ENCODE data around the gene AP3S2. TPM values are rescaled to one million over a fixed set of nuclear protein-coding genes. Genes with fewer than 3 reads are reported as not detected.

AP3S2 gene
- total RNA-seq, 1 experiment from 2014 or later: 23.3 TPM

- no peak for TF ChIP-seq ATF3 (IDR thresholded peaks at IDR 0.05)
- TF ChIP-seq SRF (IDR thresholded peaks at IDR 0.05; ENCODE audit: low read depth): no peak
- TF ChIP-seq JUND (IDR thresholded peaks at IDR 0.05): no peak
These were observed 105.8 kb downstream of the AP3S2 start (continued) for GRCh38 chr15:89787944-89788343.

GRCh38 chr15:89785774-89786140, 108.0 kb downstream of the AP3S2 start:
- intact Hi-C loops (cut with micrococcal nuclease): no loop called here
- Histone ChIP-seq H3K36me3 (ENCODE audit: control insufficient read depth in 1 of 2, insufficient read depth in 2 of 2, low read length in 2 of 2) (no peaks in the 10 kb centered on the region), H3K4me2 (ENCODE audit: low read length) (no peak overlapping the region; the same call in 1 of the 2 replicates), H3K27me3 (ENCODE audit: insufficient read depth, low read length) (no peaks in the 10 kb centered on the region), H3K9ac (ENCODE audit: low read length) (no peak overlapping the region), H3K9me2 (ENCODE audit: insufficient read depth) (no peaks in the 10 kb centered on the region), H3K4me3 (replicated peaks in 1 of 2; ENCODE audit: low read depth in 1 of 2, low read length in 2 of 2) (no peak overlapping the region), H3K27ac (ENCODE audit: low read depth, low read length) (no peak overlapping the region), H2AFZ (ENCODE audit: low read depth, low read length, poor library complexity, severe bottlenecking) (peak overlapping the region; percentile 50), H3K9me3 (ENCODE audit: control insufficient read depth in 1 of 2, insufficient read depth in 1 of 2, low read depth in 1 of 2, low read length in 2 of 2) (no peaks in the 10 kb centered on the region), H4K20me1 (ENCODE audit: insufficient read depth) (no peaks in the 10 kb centered on the region), H3K4me1 (ENCODE audit: control insufficient read depth in 1 of 2, insufficient read depth in 2 of 2, low read length in 2 of 2) (peaks cover 8 to 52% of the 10 kb centered on the region in 2 experiments; a peak in 3 of 4 replicates), H3K79me2 (ENCODE audit: insufficient read depth, low read length) (no peaks in the 10 kb centered on the region)
- ChIA-PET RAD21 (ENCODE audit: low non-redundant PET in 1 of 2, low total read pairs in 2 of 2, uncharacterized antibody in 2 of 2, unreplicated experiment in 2 of 2) (no interaction called here), POLR2A (no interaction called here), CTCF (no interaction called here)
- BruUV-seq (replicated peaks): no TSS peak
- DNase-seq (ENCODE audit: low read depth, low spot score): no peak
- ATAC-seq: no peak
- TF ChIP-seq EZH2phosphoT487 (IDR thresholded peaks at IDR 0.05; ENCODE audit: borderline replicate concordance) (no peak), YY1 (IDR thresholded peaks at IDR 0.05; ENCODE audit: extremely low read depth, insufficient replicate concordance, low read depth, low read length) (no peak), MAX (IDR thresholded peaks at IDR 0.05) (no peak), RAD21 (IDR thresholded peaks at IDR 0.05; ENCODE audit: low read depth) (no peak)

- intact Hi-C loops (cut with micrococcal nuclease): no loop called here
- H3K27me3 ChIP-seq (ENCODE audit: insufficient read depth, low read length): no peaks in the 10 kb centered on the region
- H3K27ac ChIP-seq (ENCODE audit: low read depth, low read length): no peak overlapping the region
- no TSS peak for BruUV-seq (replicated peaks)
- H3K9me2 ChIP-seq (ENCODE audit: insufficient read depth): no peaks in the 10 kb centered on the region
- no peaks in the 10 kb centered on the region for H3K79me2 ChIP-seq (ENCODE audit: insufficient read depth, low read length)
- no peak overlapping the region for H3K4me3 ChIP-seq (replicated peaks in 1 of 2; ENCODE audit: low read depth in 1 of 2, low read length in 2 of 2)
- H3K9ac ChIP-seq (ENCODE audit: low read length): no peak overlapping the region
- DNase-seq (ENCODE audit: low read depth, low spot score) (no peak), ATAC-seq (no peak)
- no peaks in the 10 kb centered on the region for H4K20me1 ChIP-seq (ENCODE audit: insufficient read depth)
- TF ChIP-seq RAD21 (IDR thresholded peaks at IDR 0.05; ENCODE audit: low read depth): no peak
- no peak for TF ChIP-seq ZFX (IDR thresholded peaks at IDR 0.05)
- no peak for TF ChIP-seq MAX (IDR thresholded peaks at IDR 0.05)
- H3K4me1 ChIP-seq (ENCODE audit: control insufficient read depth in 1 of 2, insufficient read depth in 2 of 2, low read length in 2 of 2): peaks cover 8 to 58% of the 10 kb centered on the region in 2 experiments; a peak in 3 of 4 replicates
- H3K9me3 ChIP-seq (ENCODE audit: control insufficient read depth in 1 of 2, insufficient read depth in 1 of 2, low read depth in 1 of 2, low read length in 2 of 2): no peaks in the 10 kb centered on the region
- ChIA-PET CTCF (no interaction called here), POLR2A (no interaction called here), RAD21 (ENCODE audit: low non-redundant PET in 1 of 2, low total read pairs in 2 of 2, uncharacterized antibody in 2 of 2, unreplicated experiment in 2 of 2) (no interaction called here)
- H2AFZ ChIP-seq (ENCODE audit: low read depth, low read length, poor library complexity, severe bottlenecking): peak overlapping the region; percentile 50
- peak overlapping the region; percentile 9; the same call in 1 of the 2 replicates for H3K4me2 ChIP-seq (ENCODE audit: low read length)
- no peaks in the 10 kb centered on the region for H3K36me3 ChIP-seq (ENCODE audit: control insufficient read depth in 1 of 2, insufficient read depth in 2 of 2, low read length in 2 of 2)
These were observed 108.6 kb downstream of the AP3S2 start for GRCh38 chr15:89785064-89785773.
